Fibroblast of mammary gland (primary cell): ENCODE data around the gene PELO.
"Not testable (repeated sequence)": the region's sequence is repeated elsewhere in the genome, so short reads cannot be mapped to it uniquely, and the experiment has no call there.

Experiments
- DNase-seq: peaks from one replicate; pipeline ENCODE4 v3.0.0-alpha.2; 2010; ENCODE audit warnings: low read depth
- H3K4me3 ChIP-seq: 2 replicates; pipeline ENCODE4 v1.5.1; 2011; ENCODE audit warnings: low read depth, mild to moderate bottlenecking, low read length, moderate library complexity; ENCODE audit not compliant: control insufficient read depth
- CTCF ChIP-seq: conservative IDR thresholded peaks from 2 replicates; pipeline ENCODE4 v1.5.1; 2011; ENCODE audit warnings: low read depth, low read length, inconsistent platforms; ENCODE audit not compliant: control insufficient read depth, insufficient read depth

PELO gene

GRCh38 chr5:52814352-52815148, 26.8 kb downstream of the PELO start:
- TF ChIP-seq CTCF, result no peak
- no peak for DNase-seq
- H3K4me3 ChIP-seq, result no peak overlapping the region

GRCh38 chr5:52817818-52818217, 30.1 kb downstream of the PELO start:
- TF ChIP-seq CTCF, result no peak

GRCh38 chr5:52818360-52818759, 30.6 kb downstream of the PELO start:
- no peak for DNase-seq
- no peak for TF ChIP-seq CTCF
- H3K4me3 ChIP-seq, result no peak overlapping the region

More at GRCh38 chr5:52817818-52818217, 30.1 kb downstream of the PELO start:
- no peak for DNase-seq
- H3K4me3 ChIP-seq, result no peak overlapping the region

- not testable (repeated sequence) for DNase-seq, H3K4me3 ChIP-seq
Measured at GRCh38 chr5:52818807-52819206, 31.1 kb downstream of the PELO start.

- DNase-seq, result no peak
- no peak overlapping the region for H3K4me3 ChIP-seq
- TF ChIP-seq CTCF, result no peak
Measured at GRCh38 chr5:52821901-52822300, 34.2 kb downstream of the PELO start.

- H3K4me3 ChIP-seq, result no peak overlapping the region
- DNase-seq, result peak; percentile 59
- TF ChIP-seq CTCF, result no peak
Measured at GRCh38 chr5:52822437-52822836, 34.7 kb downstream of the PELO start.

GRCh38 chr5:52824827-52825226, 37.1 kb downstream of the PELO start:
- DNase-seq, result no peak
- no peak overlapping the region for H3K4me3 ChIP-seq
- no peak for TF ChIP-seq CTCF
